Cardiac fibroblast (primary cell): ENCODE measurements around the gene ARL16.

ENCODE experiments used
- DNase-seq, 2 donors: peaks; one replicate each; pipeline versions ENCODE4 v3.0.0 to v3.0.0-alpha.2; 2010; ENCODE audit warnings: low read depth in 2 of 2
- H3K4me3 ChIP-seq, 2 donors: replicated peaks in 1 of 2; 1 replicate in 1 of 2; 2 replicates in 1 of 2; pipeline ENCODE4 v1.5.1; 2011; ENCODE audit warnings: low read depth in 2 of 2, low read length in 2 of 2, mild to moderate bottlenecking in 2 of 2, moderate library complexity in 1 of 2
- CTCF ChIP-seq: IDR thresholded peaks from one replicate; pipeline ENCODE4 v1.5.1; 2011; ENCODE audit warnings: low read depth, mild to moderate bottlenecking, low read length, inconsistent platforms

Gene ARL16

GRCh38 chr17:81694810-81695209 is 11.2 kb upstream of the ARL16 start:
- no peak overlapping the region for H3K4me3 ChIP-seq
- TF ChIP-seq CTCF = no peak
- DNase-seq = no peak

GRCh38 chr17:81693509-81694210 is 10.1 kb upstream of the ARL16 start:
- H3K4me3 ChIP-seq = no peak overlapping the region
- TF ChIP-seq CTCF = no peak
- no peak for DNase-seq

GRCh38 chr17:81691608-81692007 is 8.0 kb upstream of the ARL16 start:
- TF ChIP-seq CTCF = no peak
- no peak for DNase-seq

GRCh38 chr17:81691196-81691595 is 7.6 kb upstream of the ARL16 start:
- no peak for DNase-seq
- H3K4me3 ChIP-seq = no peak overlapping the region
- no peak for TF ChIP-seq CTCF

More at GRCh38 chr17:81691608-81692007, 8.0 kb upstream of the ARL16 start:
- H3K4me3 ChIP-seq = no peak overlapping the region

DNA sequence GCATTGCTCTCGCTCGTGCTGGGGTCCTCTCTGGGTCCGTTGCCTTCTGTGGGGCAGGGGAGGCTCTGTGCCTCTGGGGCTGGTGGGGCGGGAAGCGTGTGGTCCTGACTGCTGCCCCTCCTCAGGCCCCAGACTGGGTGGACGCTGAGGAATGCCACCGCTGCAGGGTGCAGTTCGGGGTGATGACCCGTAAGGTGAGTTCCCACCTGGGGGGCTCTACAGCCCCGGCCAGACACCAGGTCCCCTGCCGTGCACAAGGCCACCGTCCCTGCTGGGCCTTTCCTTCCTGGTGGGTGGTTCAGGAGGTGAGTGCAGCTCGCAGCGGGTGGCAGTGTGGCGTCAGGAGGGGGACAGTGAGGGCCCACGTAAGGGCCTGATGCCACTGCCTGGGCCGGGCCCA is 7.0 kb upstream of the ARL16 start:
- no peak overlapping the region for H3K4me3 ChIP-seq
- no peak for TF ChIP-seq CTCF
- no peak for DNase-seq

- DNase-seq = no peak
- no peak overlapping the region for H3K4me3 ChIP-seq
- TF ChIP-seq CTCF = no peak
These were observed 6.5 kb upstream of the ARL16 start for GRCh38 chr17:81690066-81690465.

- no peak for TF ChIP-seq CTCF
- no peak for DNase-seq
These were observed 5.0 kb upstream of the ARL16 start for GRCh38 chr17:81688616-81689015.

More at GRCh38 chr17:81688616-81689015, 5.0 kb upstream of the ARL16 start:
- H3K4me3 ChIP-seq = no peak overlapping the region
